Omental fat pad (tissue), 4 donors: ENCODE data around the gene ZNF654. TPM values are rescaled to one million over a fixed set of nuclear protein-coding genes. Genes with fewer than 3 reads are reported as not detected.
"Not testable (repeated sequence)": the region's sequence is repeated elsewhere in the genome, so short reads cannot be mapped to it uniquely, and the experiment has no call there.

Experiments
- ATAC-seq: fragments of 150-250 bp; one replicate; pipeline ENCODE4 v1.9.1; 2016; ENCODE audit warnings: mild to moderate bottlenecking, moderate library complexity; ENCODE audit not compliant: low FRiP score
- DNase-seq: peaks from one replicate; pipeline ENCODE4 v3.0.0-alpha.2; 2019; ENCODE audit warnings: low spot score
- total RNA-seq, 4 donors: library from RNA; depleted of rRNA; stranded (reverse); fragments of >200 nt; gene quantifications; one replicate each; pipeline ENCODE4 v1.1.0, GENCODE V29; 2016
- TF ChIP-seq, protein P1 (sequence below), 3 donors: fragments of 450-650 bp; IDR thresholded peaks; one replicate each; pipeline ENCODE4 v1.5.1; 2016 to 2017; ENCODE audit warnings: antibody characterized with exemption in 3 of 3, mild to moderate bottlenecking in 3 of 3, moderate library complexity in 2 of 3

The ZNF654 gene
- total RNA-seq, 4 donors from 2014 or later = 12.5 to 19.2 (median 16.0) TPM

DNA sequence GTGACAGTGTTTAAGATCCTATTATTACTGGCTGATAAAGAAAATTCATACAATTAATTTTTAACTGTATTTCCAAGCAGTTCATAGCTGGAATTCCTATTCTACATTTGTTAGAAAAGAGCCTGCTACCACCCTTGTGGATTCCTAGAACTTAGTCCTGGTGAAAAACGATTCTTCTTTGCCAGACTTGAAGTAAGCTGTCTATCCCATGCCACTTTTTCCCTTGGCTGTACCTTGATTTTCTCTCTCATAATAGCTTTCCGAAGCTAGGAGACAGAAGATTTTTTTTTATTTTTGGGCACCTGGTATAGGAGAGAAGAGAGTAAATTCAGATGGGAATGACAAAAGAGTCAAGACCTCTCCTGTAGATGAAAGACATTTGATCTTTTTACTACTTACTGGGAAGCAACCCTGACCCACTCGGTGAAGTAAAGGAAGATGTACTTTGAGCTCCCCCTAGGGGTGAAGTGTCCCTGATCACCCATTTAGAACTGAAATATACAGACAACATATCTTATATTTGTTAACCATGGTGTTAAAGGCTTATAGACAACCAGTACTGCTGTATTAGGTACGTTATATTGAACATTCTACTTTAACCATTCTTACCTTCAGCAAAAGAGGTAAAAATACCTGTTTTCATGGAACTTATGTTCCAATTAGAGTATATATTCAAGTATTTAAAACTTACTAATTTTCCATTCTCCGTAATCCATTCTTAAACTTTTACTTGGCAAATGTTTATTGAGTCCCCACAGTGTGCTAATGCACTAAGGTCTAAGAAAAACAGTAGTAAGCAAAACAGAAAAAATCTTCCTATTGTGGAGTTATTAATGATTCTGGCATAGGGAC lies 54.5 kb downstream of the ZNF654 start:
- DNase-seq = no peak
- peak; percentile 73 for ATAC-seq
- TF ChIP-seq, protein P1, sequence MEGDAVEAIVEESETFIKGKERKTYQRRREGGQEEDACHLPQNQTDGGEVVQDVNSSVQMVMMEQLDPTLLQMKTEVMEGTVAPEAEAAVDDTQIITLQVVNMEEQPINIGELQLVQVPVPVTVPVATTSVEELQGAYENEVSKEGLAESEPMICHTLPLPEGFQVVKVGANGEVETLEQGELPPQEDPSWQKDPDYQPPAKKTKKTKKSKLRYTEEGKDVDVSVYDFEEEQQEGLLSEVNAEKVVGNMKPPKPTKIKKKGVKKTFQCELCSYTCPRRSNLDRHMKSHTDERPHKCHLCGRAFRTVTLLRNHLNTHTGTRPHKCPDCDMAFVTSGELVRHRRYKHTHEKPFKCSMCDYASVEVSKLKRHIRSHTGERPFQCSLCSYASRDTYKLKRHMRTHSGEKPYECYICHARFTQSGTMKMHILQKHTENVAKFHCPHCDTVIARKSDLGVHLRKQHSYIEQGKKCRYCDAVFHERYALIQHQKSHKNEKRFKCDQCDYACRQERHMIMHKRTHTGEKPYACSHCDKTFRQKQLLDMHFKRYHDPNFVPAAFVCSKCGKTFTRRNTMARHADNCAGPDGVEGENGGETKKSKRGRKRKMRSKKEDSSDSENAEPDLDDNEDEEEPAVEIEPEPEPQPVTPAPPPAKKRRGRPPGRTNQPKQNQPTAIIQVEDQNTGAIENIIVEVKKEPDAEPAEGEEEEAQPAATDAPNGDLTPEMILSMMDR (IDR thresholded peaks at IDR 0.05) = peak in 1 of 3 donors; percentile 40

DNA sequence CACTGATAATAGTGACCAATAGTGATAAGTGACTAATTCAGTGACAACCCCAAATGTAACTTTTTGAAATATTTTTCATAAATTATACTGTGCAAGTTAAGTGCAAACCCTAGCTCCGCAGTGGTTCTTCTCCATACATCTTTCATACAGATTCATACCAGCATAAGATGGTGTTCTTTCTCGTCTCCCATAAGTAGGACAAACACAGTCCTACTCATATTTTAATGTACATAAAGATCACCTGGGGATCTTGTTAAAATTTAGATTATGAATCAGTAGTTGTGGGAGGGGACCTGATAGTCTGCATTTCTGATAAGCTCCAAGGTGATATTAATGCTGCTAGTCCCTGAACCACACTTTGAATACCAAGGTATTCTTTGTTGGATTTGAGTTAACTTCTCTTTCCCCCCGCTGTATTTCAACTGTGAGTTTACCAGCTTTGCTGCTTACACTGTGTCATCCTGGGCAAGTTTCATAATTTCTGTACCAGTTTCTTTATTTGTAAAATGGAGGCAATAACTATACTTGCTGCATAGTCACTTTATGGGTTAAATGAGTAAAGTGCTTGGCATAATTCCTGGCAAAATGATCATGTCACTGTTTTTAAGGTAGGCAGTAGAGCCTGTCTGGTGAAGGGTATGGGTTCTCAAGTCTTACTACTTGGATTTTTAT lies 56.0 kb downstream of the ZNF654 start:
- TF ChIP-seq, protein P1 (IDR thresholded peaks at IDR 0.05) = no peak
- DNase-seq (no peak), ATAC-seq (no peak)

DNA sequence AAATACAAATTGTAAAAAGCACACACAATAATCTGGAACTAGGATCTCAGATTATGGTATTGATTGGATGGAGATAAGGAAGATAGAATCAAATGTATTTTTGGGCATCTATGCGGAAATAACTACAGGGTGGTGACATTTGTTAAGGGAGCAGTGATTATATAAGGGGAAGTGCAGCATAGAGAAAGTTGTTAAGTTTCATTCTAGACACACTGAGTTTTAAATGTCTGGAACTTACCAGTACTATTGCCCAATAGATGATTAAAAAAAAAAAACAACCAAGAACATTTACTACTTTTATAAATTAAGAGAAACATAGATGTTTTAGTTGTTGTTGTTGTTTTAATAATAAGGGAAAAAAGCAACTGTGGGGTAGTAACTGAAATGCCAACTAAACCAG lies 58.6 kb downstream of the ZNF654 start:
- ATAC-seq (no peak), DNase-seq (no peak)
- TF ChIP-seq, protein P1 (IDR thresholded peaks at IDR 0.05) = no peak

DNA sequence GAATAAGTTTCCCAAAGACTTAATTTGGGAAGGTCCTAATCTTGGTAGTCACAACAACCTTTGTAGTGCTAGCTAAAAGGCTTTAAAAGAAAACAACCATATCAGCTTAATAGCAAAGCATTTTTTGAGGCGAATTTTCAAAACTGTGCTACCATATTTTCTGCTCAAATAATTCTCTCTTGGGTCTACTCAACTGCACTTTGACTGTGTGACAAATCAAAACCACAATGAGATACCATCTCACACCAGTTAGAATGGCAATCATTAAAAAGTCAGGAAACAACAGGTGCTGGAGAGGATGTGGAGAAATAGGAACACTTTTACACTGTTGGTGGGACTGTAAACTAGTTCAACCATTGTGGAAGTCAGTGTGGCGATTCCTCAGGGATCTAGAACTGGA lies 59.5 kb downstream of the ZNF654 start:
- ATAC-seq = not testable (repeated sequence)

DNA sequence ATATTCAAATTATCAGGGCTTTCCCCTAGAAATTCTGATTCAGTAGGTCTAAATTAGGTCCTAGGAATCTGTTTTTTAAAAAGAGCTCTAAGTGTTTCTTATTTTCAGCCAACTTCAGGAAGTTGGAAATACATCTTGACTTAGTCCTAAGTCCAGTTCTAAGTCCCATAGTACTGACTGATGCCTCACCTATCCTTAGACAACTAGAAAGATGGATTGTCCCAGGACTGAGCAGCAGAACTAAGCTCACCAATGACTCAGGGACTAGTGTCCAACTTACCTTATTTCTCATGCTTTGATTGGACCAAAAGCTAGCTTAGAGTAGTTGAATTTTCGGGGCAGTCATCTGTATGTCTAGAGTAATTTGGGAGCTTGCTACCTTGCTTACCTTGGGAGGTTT lies 64.5 kb downstream of the ZNF654 start:
- TF ChIP-seq, protein P1 (IDR thresholded peaks at IDR 0.05) = no peak
- no peak for ATAC-seq

More for the DNA sequence above, 59.5 kb downstream of the ZNF654 start:
- not testable (repeated sequence) for DNase-seq

DNA sequence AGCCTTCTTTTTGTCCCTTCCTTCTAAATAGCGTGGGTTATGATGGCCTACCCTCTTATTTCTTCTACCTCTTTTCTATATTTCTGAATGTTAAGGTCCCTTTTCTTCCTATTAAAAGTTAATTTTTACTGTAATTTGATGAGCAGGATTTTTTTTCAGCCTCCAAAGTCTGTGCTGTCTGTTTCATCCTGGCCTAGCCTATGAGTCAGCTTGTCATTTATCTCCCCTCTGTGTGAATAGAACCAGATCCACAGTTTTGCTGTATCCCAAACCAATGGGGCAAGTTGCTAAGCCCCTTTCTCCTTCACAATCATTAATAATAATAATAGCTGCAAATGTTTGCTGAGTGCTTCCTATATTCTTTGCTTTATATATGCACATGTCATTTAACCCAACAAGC lies 72.6 kb downstream of the ZNF654 start:
- TF ChIP-seq, protein P1 (IDR thresholded peaks at IDR 0.05) = no peak
- DNase-seq (no peak), ATAC-seq (no peak)

More for the DNA sequence above, 64.5 kb downstream of the ZNF654 start:
- DNase-seq = no peak

DNA sequence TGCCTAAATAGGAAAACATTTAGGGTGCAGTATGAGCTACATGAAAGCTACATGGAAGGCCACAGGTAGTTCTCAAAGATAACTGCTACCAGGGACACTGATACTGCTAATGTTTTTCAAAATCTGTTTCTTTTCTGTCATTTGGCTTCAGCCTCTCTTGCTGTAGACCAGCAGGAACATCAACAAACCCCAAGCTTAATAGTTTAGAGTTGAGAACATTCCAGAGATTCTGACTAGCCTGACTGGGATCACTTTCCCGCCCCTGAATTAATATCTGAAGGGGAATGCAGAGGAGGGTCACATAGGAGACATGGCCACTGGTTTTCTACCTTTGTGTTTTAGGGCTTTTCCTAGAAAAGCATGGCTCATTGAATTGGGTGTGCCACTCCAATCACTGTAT lies 73.8 kb downstream of the ZNF654 start:
- ATAC-seq (no peak), DNase-seq (no peak)
- TF ChIP-seq, protein P1 (IDR thresholded peaks at IDR 0.05) = no peak
